Endothelial cell (in vitro differentiated cells): Measurements from ENCODE around the gene TMEM63A. TPM values are rescaled to one million over a fixed set of nuclear protein-coding genes. Genes with fewer than 3 reads are reported as not detected.

ENCODE experiments used
- DNase-seq: peaks from one replicate; pipeline ENCODE4 v3.0.0; 2021; ENCODE audit warnings: low spot score
- H3K27ac Mint-ChIP-seq: one replicate; pipeline ENCODE4 v1.8.0; 2021; ENCODE audit warnings: mixed read lengths, inconsistent platforms; ENCODE audit not compliant: unreplicated experiment
- H3K27me3 Mint-ChIP-seq: one replicate; pipeline ENCODE4 v1.8.0; 2021; ENCODE audit warnings: mild to moderate bottlenecking, moderate library complexity, mixed read lengths, inconsistent platforms; ENCODE audit not compliant: unreplicated experiment
- H3K36me3 Mint-ChIP-seq: one replicate; pipeline ENCODE4 v1.8.0; 2021; ENCODE audit warnings: mild to moderate bottlenecking, low read depth, mixed read lengths, inconsistent platforms; ENCODE audit not compliant: unreplicated experiment
- H3K4me1 Mint-ChIP-seq: one replicate; pipeline ENCODE4 v1.8.0; 2021; ENCODE audit warnings: mild to moderate bottlenecking, mixed read lengths, inconsistent platforms; ENCODE audit not compliant: unreplicated experiment
- H3K4me3 Mint-ChIP-seq: one replicate; pipeline ENCODE4 v1.8.0; 2021; ENCODE audit warnings: mild to moderate bottlenecking, mixed read lengths, inconsistent platforms; ENCODE audit not compliant: unreplicated experiment
- H3K9me3 Mint-ChIP-seq: one replicate; pipeline ENCODE4 v1.8.0; 2021; ENCODE audit warnings: mixed read lengths, inconsistent platforms; ENCODE audit not compliant: unreplicated experiment
- total RNA-seq: library from RNA; stranded (reverse); fragmentation: NEBNext Ultra II Directional; extraction: Animal tissue kit (Norgen Biotek cat#: 25700); gene quantifications from one replicate; pipeline ENCODE4 v1.2.1, GENCODE V29; 2021; ENCODE audit not compliant: unreplicated experiment
- TF ChIP-seq, protein P1 (sequence below): fragments of 200-600 bp; sonication (generic); IDR thresholded peaks from one replicate; pipeline ENCODE4 v1.5.0; 2021; ENCODE audit warnings: antibody characterized with exemption; ENCODE audit not compliant: unreplicated experiment

TMEM63A gene
- total RNA-seq, 1 donor from 2014 or later = 79.9 TPM

DNA sequence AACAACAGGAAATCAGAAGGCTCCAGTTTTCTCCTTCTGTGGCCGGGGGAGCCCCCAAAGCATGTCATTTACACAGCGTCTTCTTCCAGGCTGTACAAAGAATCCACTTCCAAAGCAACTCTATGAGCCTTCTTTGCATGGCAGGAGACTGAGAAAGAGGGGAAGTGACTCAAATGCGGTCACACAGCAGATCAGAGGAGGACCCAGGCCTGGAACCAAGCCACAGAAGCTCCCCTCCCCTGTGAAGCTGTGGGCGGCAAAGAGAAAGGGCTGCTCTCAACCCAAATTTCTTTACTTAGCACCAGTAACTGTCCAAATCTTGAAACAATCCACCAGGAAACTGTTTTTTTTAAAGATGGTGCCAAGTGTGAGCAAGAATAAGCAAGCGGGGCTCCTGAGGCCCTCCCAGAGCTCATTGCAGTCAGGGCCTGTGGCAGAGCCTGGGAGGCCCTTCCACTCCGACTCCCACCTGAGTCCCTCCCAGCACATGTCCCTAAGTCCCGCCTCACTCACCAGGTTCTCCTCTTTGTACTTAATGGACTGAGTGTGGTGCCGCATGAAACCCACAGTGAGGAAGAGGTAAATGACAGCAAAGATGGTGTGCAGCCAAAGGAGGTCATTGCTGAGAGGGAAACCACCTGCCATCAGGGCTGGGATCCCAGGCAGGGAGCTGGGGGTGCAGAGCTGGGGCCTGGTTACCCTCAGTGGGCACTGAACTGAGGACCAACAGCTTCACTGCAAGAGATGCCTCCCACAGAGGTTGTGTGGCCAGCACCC is 15.9 kb downstream of the TMEM63A start:
- DNase-seq = no peak
- Mint-ChIP-seq H3K4me1 (peaks cover 2% of the 10 kb centered on the region), H3K9me3 (no peaks in the 10 kb centered on the region), H3K4me3 (no peak overlapping the region), H3K27me3 (peaks cover 5% of the 10 kb centered on the region), H3K36me3 (peaks cover 31% of the 10 kb centered on the region), H3K27ac (no peak overlapping the region)
- TF ChIP-seq, protein P1, sequence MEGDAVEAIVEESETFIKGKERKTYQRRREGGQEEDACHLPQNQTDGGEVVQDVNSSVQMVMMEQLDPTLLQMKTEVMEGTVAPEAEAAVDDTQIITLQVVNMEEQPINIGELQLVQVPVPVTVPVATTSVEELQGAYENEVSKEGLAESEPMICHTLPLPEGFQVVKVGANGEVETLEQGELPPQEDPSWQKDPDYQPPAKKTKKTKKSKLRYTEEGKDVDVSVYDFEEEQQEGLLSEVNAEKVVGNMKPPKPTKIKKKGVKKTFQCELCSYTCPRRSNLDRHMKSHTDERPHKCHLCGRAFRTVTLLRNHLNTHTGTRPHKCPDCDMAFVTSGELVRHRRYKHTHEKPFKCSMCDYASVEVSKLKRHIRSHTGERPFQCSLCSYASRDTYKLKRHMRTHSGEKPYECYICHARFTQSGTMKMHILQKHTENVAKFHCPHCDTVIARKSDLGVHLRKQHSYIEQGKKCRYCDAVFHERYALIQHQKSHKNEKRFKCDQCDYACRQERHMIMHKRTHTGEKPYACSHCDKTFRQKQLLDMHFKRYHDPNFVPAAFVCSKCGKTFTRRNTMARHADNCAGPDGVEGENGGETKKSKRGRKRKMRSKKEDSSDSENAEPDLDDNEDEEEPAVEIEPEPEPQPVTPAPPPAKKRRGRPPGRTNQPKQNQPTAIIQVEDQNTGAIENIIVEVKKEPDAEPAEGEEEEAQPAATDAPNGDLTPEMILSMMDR = no peak

DNA sequence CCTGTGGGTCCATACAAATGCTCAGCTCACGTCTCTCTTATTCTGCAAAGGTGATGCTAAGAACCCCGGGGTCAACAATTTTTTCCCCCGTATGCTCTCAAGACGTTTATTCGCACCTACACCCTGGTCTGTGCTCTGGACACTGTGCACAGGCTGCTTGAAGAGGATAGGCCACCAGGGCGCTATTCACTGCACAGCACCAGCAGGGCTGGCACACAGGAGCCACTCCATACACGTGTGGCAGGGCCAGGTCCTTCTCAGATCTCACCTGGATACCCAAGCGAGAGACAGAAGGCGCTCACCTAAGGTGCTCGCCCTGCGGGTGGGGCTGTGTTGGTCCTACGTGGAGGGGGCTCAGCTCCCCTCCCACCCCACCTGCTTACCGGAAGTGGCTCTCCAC is 16.7 kb downstream of the TMEM63A start:
- Mint-ChIP-seq H3K27ac (no peak overlapping the region), H3K4me3 (no peak overlapping the region), H3K4me1 (peaks cover 5% of the 10 kb centered on the region), H3K9me3 (no peaks in the 10 kb centered on the region), H3K36me3 (peaks cover 34% of the 10 kb centered on the region), H3K27me3 (peaks cover 10% of the 10 kb centered on the region)
- TF ChIP-seq, protein P1 = no peak
- DNase-seq = no peak

DNA sequence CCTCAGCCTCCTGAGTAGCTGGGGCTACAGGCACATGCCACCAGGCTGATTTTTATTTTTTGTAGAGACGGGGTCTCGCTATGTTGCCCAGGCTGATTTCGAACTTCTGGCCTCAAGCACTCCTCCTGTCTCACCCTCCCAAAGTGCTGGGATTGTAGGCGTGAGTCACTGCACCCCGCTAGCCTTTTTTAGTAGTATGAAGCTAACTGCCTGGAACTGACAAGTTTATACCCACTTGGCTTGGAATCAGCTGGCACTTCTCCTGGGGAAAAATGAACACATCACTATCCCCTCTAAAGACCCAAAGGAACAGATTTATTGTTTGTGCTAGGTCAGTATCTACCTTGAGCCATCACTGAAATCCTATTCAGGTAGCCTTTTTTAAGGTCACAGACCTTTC is 19.0 kb downstream of the TMEM63A start:
- no peak overlapping the region for H3K27ac Mint-ChIP-seq
- H3K9me3 Mint-ChIP-seq = no peaks in the 10 kb centered on the region
- H3K36me3 Mint-ChIP-seq = peaks cover 35% of the 10 kb centered on the region
- TF ChIP-seq, protein P1 = no peak
- H3K27me3 Mint-ChIP-seq = peaks cover 10% of the 10 kb centered on the region
- H3K4me1 Mint-ChIP-seq = peaks cover 5% of the 10 kb centered on the region
- DNase-seq = no peak
- no peak overlapping the region for H3K4me3 Mint-ChIP-seq

DNA sequence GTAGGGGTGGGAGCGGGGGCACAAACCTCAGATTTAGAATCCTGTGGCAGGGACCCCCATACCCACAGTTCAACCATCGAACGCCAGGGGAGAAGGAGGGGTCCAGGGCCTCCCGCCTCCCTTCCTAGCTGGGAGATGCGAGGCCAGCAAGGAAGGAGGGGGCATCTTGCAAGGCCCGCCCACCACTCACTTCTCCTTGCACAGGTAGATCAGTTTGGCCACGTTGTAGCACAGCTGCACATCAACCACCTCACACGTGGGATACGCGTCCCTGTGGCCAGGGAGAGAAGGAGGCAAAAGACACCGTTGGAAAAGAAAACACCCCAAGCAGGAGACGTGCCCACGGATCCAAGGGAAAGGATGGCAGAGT is 19.6 kb downstream of the TMEM63A start:
- peaks cover 10% of the 10 kb centered on the region for H3K27me3 Mint-ChIP-seq
- peaks cover 5% of the 10 kb centered on the region for H3K4me1 Mint-ChIP-seq
- H3K36me3 Mint-ChIP-seq = peaks cover 32% of the 10 kb centered on the region
- no peak for DNase-seq
- H3K9me3 Mint-ChIP-seq = no peaks in the 10 kb centered on the region
- H3K27ac Mint-ChIP-seq = no peak overlapping the region
- TF ChIP-seq, protein P1 = no peak
- H3K4me3 Mint-ChIP-seq = no peak overlapping the region

DNA sequence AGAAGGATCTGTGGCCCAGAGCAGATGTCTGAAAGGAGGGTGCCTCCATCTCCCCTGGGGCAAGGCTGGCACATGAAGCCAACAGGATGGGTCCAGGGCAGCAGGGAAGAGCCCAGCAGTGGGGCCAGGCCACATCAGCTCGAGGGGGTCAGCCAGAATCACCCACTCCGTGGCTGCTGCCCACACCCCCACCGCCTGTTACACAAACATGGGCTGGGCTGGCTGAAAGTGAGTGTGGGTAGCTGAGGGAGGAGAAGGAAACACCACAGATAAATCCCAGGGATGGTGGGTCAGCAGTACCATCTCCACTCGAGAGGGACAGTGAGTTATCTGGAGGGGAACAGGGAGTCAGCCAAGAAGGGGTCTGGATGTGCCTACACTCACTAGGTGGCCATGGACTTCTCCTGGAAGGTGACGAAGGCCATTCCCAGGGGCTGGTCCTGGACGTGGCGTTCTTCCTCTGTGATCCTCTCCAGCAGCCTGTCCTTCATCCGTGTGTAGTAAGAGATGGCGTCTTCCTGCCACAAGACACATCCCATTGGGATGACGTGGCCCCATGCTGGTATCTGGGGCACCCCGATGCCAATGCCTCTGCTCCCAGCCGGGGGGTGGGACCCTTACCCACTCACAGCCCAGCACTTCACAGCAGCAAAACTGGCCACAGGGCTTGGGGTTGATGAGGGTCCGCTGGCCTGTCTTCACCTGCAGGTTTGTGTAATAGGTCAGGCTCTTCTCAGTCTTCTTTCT is 20.2 kb downstream of the TMEM63A start:
- no peak overlapping the region for H3K27ac Mint-ChIP-seq
- no peaks in the 10 kb centered on the region for H3K9me3 Mint-ChIP-seq
- no peak for DNase-seq
- TF ChIP-seq, protein P1 = no peak
- H3K4me1 Mint-ChIP-seq = peaks cover 5% of the 10 kb centered on the region
- peaks cover 28% of the 10 kb centered on the region for H3K36me3 Mint-ChIP-seq
- peaks cover 10% of the 10 kb centered on the region for H3K27me3 Mint-ChIP-seq
- no peak overlapping the region for H3K4me3 Mint-ChIP-seq
